ENCODE measurements around the gene ARF6. TPM values are rescaled to one million over a fixed set of nuclear protein-coding genes. Genes with fewer than 3 reads are reported as not detected.
"Not testable (repeated sequence)": the region's sequence is repeated elsewhere in the genome, so short reads cannot be mapped to it uniquely, and the experiment has no call there.

ARF6 gene
- total RNA-seq, 2 experiments from 2014 or later = 198 to 199 TPM

DNA sequence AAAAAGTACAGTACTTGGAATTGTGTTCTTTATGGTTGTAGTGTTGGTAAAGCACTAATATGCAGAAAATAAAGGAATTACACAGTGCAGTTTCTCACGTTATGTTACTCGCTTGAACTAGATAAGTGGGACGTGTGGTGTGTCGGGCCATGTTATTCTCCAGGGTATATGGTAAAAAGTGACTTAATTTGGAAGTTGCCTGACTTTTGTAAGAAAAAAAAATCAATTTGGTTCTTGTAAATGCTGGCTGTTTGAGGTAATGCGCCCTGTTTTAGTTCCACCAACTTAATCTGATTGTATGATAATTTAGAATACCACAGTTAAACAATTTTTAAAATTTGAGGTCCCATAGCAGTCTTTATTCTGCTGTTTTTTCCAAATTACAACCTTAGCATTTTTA, 4.1 kb downstream of the ARF6 start:
- POLR2A ChIA-PET = interaction anchor here (0.9 to 3.7 kb wide), 11 partner anchors 10 to 276 kb away, joined by 3 to 111 read pairs (median 6); partner anchors contain the start of genes MGAT2 and RPL36AL
- Mint-ChIP-seq H3K36me3 (ENCODE audit: low read depth) (peaks cover 62% of the 10 kb centered on the region), H3K27me3 (no peaks in the 10 kb centered on the region), H3K4me1 (peaks cover 29% of the 10 kb centered on the region), H3K4me3 (peak overlapping the region; percentile 96), H3K27ac (peak overlapping the region; percentile 100), H3K9me3 (no peaks in the 10 kb centered on the region)
- CTCF ChIA-PET = interaction anchor here (1.3 to 1.4 kb wide), 2 partner anchors 34 to 104 kb away, joined by 5 read pairs; no protein-coding TSS in a partner anchor
- no peak for DNase-seq

GRCh38 chr14:49897414-49897813, 4.5 kb downstream of the ARF6 start:
- ChIA-PET CTCF (interaction anchor here (0.6 to 1.4 kb wide), 3 partner anchors 35 to 296 kb away, joined by 4 to 5 read pairs (median 5); no protein-coding TSS in a partner anchor), POLR2A (interaction anchor here (0.8 to 3.7 kb wide), 16 partner anchors 10 to 277 kb away, joined by 3 to 68 read pairs (median 5); partner anchors contain the start of genes MGAT2, RPL36AL and VCPKMT)
- Mint-ChIP-seq H3K27ac (peak overlapping the region; percentile 100), H3K27me3 (no peaks in the 10 kb centered on the region), H3K9me3 (peaks cover 2% of the 10 kb centered on the region), H3K4me3 (peak overlapping the region; percentile 96), H3K4me1 (peaks cover 28% of the 10 kb centered on the region), H3K36me3 (ENCODE audit: low read depth) (peaks cover 63% of the 10 kb centered on the region)
- DNase-seq = no peak

GRCh38 chr14:49897965-49898364, 5.1 kb downstream of the ARF6 start:
- POLR2A ChIA-PET = interaction anchor here (0.8 to 3.7 kb wide), 16 partner anchors 9 to 277 kb away, joined by 3 to 68 read pairs (median 5); partner anchors contain the start of genes MGAT2, RPL36AL and VCPKMT
- Mint-ChIP-seq H3K4me3 (peak overlapping the region; percentile 73), H3K27ac (peak overlapping the region; percentile 78), H3K27me3 (no peaks in the 10 kb centered on the region), H3K4me1 (peaks cover 30% of the 10 kb centered on the region), H3K9me3 (peaks cover 2% of the 10 kb centered on the region), H3K36me3 (ENCODE audit: low read depth) (peaks cover 62% of the 10 kb centered on the region)
- DNase-seq = no peak
- CTCF ChIA-PET = interaction anchor here (0.6 to 1.4 kb wide), 3 partner anchors 35 to 297 kb away, joined by 4 to 5 read pairs (median 5); no protein-coding TSS in a partner anchor

DNA sequence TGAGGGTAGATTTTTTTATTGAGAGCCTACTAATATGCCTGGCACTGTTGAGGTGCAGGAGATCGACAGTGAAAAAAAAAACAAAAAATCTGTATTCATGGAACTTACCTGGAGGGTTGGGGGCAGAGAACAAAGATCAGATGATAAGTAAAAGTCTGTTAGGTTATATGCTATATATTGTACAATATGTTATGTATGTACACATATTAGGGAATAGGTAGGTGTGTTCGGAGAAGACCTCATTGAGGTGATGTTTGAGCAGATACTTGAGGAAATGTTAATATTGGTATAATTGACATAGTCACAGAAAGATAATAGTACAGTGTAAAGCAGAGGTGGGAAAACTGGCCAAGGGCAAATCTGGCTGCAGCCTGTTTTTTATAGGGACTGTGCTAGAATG, 5.6 kb downstream of the ARF6 start:
- H3K4me3 Mint-ChIP-seq = peak overlapping the region; percentile 73
- H3K9me3 Mint-ChIP-seq = peaks cover 2% of the 10 kb centered on the region
- H3K4me1 Mint-ChIP-seq = peaks cover 31% of the 10 kb centered on the region
- ChIA-PET POLR2A (interaction anchor here (0.7 to 3.7 kb wide), 24 partner anchors 30 to 278 kb away, joined by 3 to 68 read pairs (median 6); partner anchors contain the start of genes MGAT2, NEMF and RPL36AL), CTCF (interaction anchor here (1.0 to 2.0 kb wide), 7 partner anchors 19 to 105 kb away, joined by 4 to 10 read pairs (median 5); no protein-coding TSS in a partner anchor)
- no peaks in the 10 kb centered on the region for H3K27me3 Mint-ChIP-seq
- peaks cover 60% of the 10 kb centered on the region for H3K36me3 Mint-ChIP-seq (ENCODE audit: low read depth)
- H3K27ac Mint-ChIP-seq = peak overlapping the region; percentile 78
- no peak for DNase-seq

GRCh38 chr14:49900973-49901372, 8.1 kb downstream of the ARF6 start:
- DNase-seq = no peak
- no peak overlapping the region for H3K27ac Mint-ChIP-seq
- peaks cover 38% of the 10 kb centered on the region for H3K36me3 Mint-ChIP-seq (ENCODE audit: low read depth)
- H3K27me3 Mint-ChIP-seq = no peaks in the 10 kb centered on the region
- peaks cover 36% of the 10 kb centered on the region for H3K4me1 Mint-ChIP-seq
- POLR2A ChIA-PET = interaction anchor here (1.2 to 3.7 kb wide), 4 partner anchors 9 to 161 kb away, joined by 3 to 68 read pairs (median 34); no protein-coding TSS in a partner anchor
- no peak overlapping the region for H3K4me3 Mint-ChIP-seq
- CTCF ChIA-PET = no interaction called here
- H3K9me3 Mint-ChIP-seq = peaks cover 3% of the 10 kb centered on the region

GRCh38 chr14:49902679-49903246, 9.9 kb downstream of the ARF6 start:
- Mint-ChIP-seq H3K4me1 (peaks cover 44% of the 10 kb centered on the region), H3K36me3 (ENCODE audit: low read depth) (peaks cover 27% of the 10 kb centered on the region)
- ChIA-PET POLR2A (interaction anchor here (1.1 kb wide), 2 partner anchors 70 to 161 kb away, joined by 4 read pairs; no protein-coding TSS in a partner anchor), CTCF (interaction anchor here (0.7 to 1.3 kb wide), 6 partner anchors 14 to 307 kb away, joined by 3 to 6 read pairs (median 4); no protein-coding TSS in a partner anchor)
- H3K4me3 Mint-ChIP-seq, H3K27me3 Mint-ChIP-seq, H3K9me3 Mint-ChIP-seq, DNase-seq, H3K27ac Mint-ChIP-seq: not testable (repeated sequence)

DNA sequence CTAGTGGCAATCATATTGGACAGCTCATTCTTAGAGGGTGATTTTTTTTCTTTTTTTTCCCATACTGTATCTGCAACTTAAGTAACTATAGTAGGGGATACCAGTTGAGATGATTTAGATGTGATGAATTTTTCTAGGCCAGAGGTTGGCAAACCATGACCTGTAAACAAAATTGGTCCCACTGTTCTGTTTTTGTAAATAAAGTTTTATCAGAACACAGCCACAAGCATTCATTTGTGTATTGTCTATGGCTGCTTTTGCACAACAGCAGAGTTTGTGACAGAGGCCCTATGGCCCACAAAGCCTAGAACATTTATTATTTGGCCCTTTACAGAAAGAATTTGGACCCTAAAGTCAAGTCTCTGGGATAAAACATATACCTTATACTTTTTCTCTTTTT, 11.4 kb downstream of the ARF6 start:
- Mint-ChIP-seq H3K27me3 (no peaks in the 10 kb centered on the region), H3K36me3 (ENCODE audit: low read depth) (peaks cover 13% of the 10 kb centered on the region), H3K4me1 (peaks cover 41% of the 10 kb centered on the region), H3K27ac (no peak overlapping the region), H3K9me3 (peaks cover 3% of the 10 kb centered on the region), H3K4me3 (no peak overlapping the region)
- CTCF ChIA-PET = interaction anchor here (1.3 kb wide), 1 partner anchor 39 kb away, joined by 6 read pairs; no protein-coding TSS in a partner anchor
- POLR2A ChIA-PET = interaction anchor here (0.8 to 1.2 kb wide), 3 partner anchors 11 to 97 kb away, joined by 3 to 6 read pairs (median 4); no protein-coding TSS in a partner anchor
- no peak for DNase-seq

DNA sequence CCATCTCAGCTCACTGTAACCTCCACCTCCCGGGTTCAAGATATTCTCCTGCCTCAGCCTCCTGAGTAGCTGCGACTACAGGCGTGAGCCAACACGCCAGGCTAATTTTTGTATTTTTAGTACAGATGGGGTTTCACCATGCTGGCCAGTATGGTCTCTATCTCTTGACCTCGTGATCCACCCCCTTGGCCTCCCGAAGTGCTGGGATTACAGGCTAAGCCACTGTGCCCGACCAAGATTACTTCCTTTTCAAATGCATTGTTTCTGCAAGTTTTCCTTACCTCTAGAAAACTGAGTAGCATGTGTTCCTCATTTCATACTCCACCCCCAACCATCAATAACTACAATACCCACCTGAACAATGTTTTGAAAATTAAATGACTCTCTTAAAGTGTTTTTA, 13.1 kb downstream of the ARF6 start:
- Mint-ChIP-seq H3K27ac (no peak overlapping the region), H3K4me3 (no peak overlapping the region), H3K27me3 (no peaks in the 10 kb centered on the region), H3K36me3 (ENCODE audit: low read depth) (peaks cover 14% of the 10 kb centered on the region), H3K4me1 (peaks cover 43% of the 10 kb centered on the region), H3K9me3 (peaks cover 3% of the 10 kb centered on the region)
- no peak for DNase-seq
- POLR2A ChIA-PET = interaction anchor here (0.8 to 3.8 kb wide), 7 partner anchors 8 to 95 kb away, joined by 3 to 49 read pairs (median 4); no protein-coding TSS in a partner anchor
- CTCF ChIA-PET = interaction anchor here (0.5 to 1.4 kb wide), 3 partner anchors 26 to 221 kb away, joined by 4 to 5 read pairs (median 4); no protein-coding TSS in a partner anchor

DNA sequence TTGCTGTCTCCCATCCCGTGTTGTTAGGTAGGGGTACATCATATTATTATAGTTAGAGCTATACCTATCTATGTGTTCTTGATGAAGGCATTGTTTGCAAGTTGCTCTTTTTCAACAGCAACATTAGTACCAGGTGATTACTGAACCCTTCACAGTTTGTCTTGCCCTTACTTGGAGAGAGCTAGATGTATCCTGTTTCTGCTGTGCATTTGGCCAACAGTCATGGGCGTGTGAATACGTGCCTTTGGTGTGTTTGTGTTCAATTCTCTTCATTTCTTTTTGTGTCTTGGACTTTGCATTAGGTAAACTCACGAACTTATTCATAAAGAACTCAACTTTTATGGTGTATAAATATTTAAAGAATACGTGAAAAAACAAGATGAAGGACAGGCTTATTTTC, 14.3 kb downstream of the ARF6 start:
- no peaks in the 10 kb centered on the region for H3K27me3 Mint-ChIP-seq
- ChIA-PET POLR2A (interaction anchor here (0.7 to 3.8 kb wide), 15 partner anchors 8 to 175 kb away, joined by 3 to 49 read pairs (median 6); partner anchors contain the start of gene ARF6), CTCF (interaction anchor here (0.6 to 1.8 kb wide), 9 partner anchors 10 to 200 kb away, joined by 3 to 10 read pairs (median 3); no protein-coding TSS in a partner anchor)
- no peak for DNase-seq
- H3K27ac Mint-ChIP-seq = peak overlapping the region; percentile 60
- peaks cover 13% of the 10 kb centered on the region for H3K36me3 Mint-ChIP-seq (ENCODE audit: low read depth)
- H3K9me3 Mint-ChIP-seq = peaks cover 3% of the 10 kb centered on the region
- peaks cover 50% of the 10 kb centered on the region for H3K4me1 Mint-ChIP-seq
- H3K4me3 Mint-ChIP-seq = no peak overlapping the region

GRCh38 chr14:49908433-49908782, 15.5 kb downstream of the ARF6 start:
- ChIA-PET CTCF (interaction anchor here (0.6 to 1.8 kb wide), 7 partner anchors 14 to 93 kb away, joined by 3 to 10 read pairs (median 3); no protein-coding TSS in a partner anchor), POLR2A (interaction anchor here (0.9 to 3.8 kb wide), 13 partner anchors 12 to 156 kb away, joined by 3 to 49 read pairs (median 6); partner anchors contain the start of gene ARF6)
- Mint-ChIP-seq H3K27me3 (no peaks in the 10 kb centered on the region), H3K9me3 (peaks cover 2% of the 10 kb centered on the region), H3K4me1 (peaks cover 45% of the 10 kb centered on the region), H3K27ac (peak overlapping the region; percentile 49), H3K4me3 (peak overlapping the region; percentile 21), H3K36me3 (ENCODE audit: low read depth) (peaks cover 7% of the 10 kb centered on the region)
- DNase-seq = no peak

DNA sequence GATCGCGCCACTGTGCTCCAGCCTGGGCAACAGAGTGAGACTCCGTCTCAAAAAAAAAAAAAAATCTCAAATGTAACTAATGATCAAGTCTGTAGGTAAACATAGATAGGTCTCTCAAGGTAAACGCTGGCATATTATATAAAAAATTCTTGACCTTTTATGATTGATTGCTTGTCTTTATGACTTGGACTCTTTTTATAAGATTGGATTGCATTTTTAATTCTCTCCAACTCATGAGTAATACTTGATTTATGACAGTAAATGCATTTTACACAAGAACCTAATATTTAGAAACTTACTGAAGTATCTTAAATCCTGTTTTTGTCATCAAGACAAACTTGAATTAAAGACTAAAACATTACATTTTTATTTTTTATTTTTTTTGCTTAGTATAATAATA, 16.1 kb downstream of the ARF6 start:
- no peak for DNase-seq
- peaks cover under 1% of the 10 kb centered on the region for H3K9me3 Mint-ChIP-seq
- H3K4me3 Mint-ChIP-seq = no peak overlapping the region
- no peaks in the 10 kb centered on the region for H3K27me3 Mint-ChIP-seq
- H3K4me1 Mint-ChIP-seq = peaks cover 45% of the 10 kb centered on the region
- ChIA-PET POLR2A (interaction anchor here (1.1 to 3.8 kb wide), 9 partner anchors 13 to 155 kb away, joined by 3 to 49 read pairs (median 10); partner anchors contain the start of gene ARF6), CTCF (interaction anchor here (0.6 to 1.8 kb wide), 6 partner anchors 14 to 93 kb away, joined by 3 to 10 read pairs (median 3); no protein-coding TSS in a partner anchor)
- no peak overlapping the region for H3K27ac Mint-ChIP-seq
- peaks cover 6% of the 10 kb centered on the region for H3K36me3 Mint-ChIP-seq (ENCODE audit: low read depth)

DNA sequence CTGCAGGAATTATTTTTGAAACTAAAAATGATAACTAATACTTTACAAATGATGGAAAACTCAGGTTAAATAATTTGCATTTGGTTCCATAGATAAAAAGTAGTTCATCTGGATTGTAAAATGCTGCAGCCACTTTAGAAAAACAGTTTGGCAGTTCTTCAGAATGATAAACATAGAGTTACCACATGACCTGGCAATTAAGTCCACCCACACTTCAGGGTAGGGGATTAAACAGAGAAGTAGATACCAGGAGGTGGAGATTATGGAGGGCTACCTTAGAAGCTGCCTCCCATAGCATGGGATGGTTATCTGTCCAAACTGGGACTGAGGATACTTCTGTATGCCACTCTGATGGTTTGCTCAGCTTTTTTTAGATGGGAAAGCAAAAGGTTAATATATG, 22.2 kb downstream of the ARF6 start:
- Mint-ChIP-seq H3K27me3 (no peaks in the 10 kb centered on the region), H3K9me3 (no peaks in the 10 kb centered on the region), H3K4me3 (no peak overlapping the region), H3K4me1 (peaks cover 17% of the 10 kb centered on the region), H3K36me3 (ENCODE audit: low read depth) (no peaks in the 10 kb centered on the region), H3K27ac (no peak overlapping the region)
- no peak for DNase-seq
- CTCF ChIA-PET = no interaction called here
- POLR2A ChIA-PET = interaction anchor here (1.0 kb wide), 1 partner anchor 78 kb away, joined by 3 read pairs; no protein-coding TSS in a partner anchor

Measured in activated CD4-positive, alpha-beta memory T cell treated with anti-CD3 and anti-CD28 coated beads, Interleukin-2, amount 10 ng/mL, durations not matched to agents 7 days and 5 days (primary cell).